WTC11 (cell line): ENCODE results near the gene ABCC4. TPM values are rescaled to one million over a fixed set of nuclear protein-coding genes. Genes with fewer than 3 reads are reported as not detected.

Experiments used
- ATAC-seq: fragments of 200-7000 bp; cut with Tn5 transposase; 2 replicates; pipeline ENCODE4 v1.10.0; 2021; ENCODE audit warnings: mild to moderate bottlenecking, moderate library complexity
- CTCF ChIA-PET: fragments of 300-600 bp; sonication (Branson Sonifier 250); formaldehyde crosslinking; loops from one replicate; lab custom pipeline; 2021; ENCODE audit warnings: antibody characterized with exemption; lab: Charles Lee
- POLR2A ChIA-PET: fragments of 350-600 bp; sonication (Branson Sonifier 250); formaldehyde crosslinking; loops from one replicate; lab custom pipeline; 2021; ENCODE audit warnings: antibody characterized with exemption; lab: Charles Lee
- DNase-seq: peaks from one replicate; pipeline ENCODE4 v3.0.0; 2021; ENCODE audit warnings: low spot score
- H3K27ac Mint-ChIP-seq: 2 replicates; pipeline ENCODE4 v1.8.0; 2021; ENCODE audit warnings: mixed read lengths
- H3K27me3 Mint-ChIP-seq: 2 replicates; pipeline ENCODE4 v1.8.0; 2021; ENCODE audit warnings: low read depth, mild to moderate bottlenecking, moderate library complexity, mixed read lengths
- H3K36me3 Mint-ChIP-seq: 2 replicates; pipeline ENCODE4 v1.8.0; 2021; ENCODE audit warnings: mixed read lengths
- H3K4me1 Mint-ChIP-seq: 2 replicates; pipeline ENCODE4 v1.8.0; 2022; ENCODE audit warnings: mixed read lengths
- H3K4me3 Mint-ChIP-seq: 2 replicates; pipeline ENCODE4 v1.8.0; 2021; ENCODE audit warnings: mild to moderate bottlenecking, moderate library complexity, mixed read lengths
- H3K9me3 Mint-ChIP-seq: 2 replicates; pipeline ENCODE4 v1.8.0; 2021; ENCODE audit warnings: mixed read lengths
- CBFB ChIP-seq: sonication (generic); formaldehyde crosslinking; IDR thresholded peaks from 2 replicates; pipeline ENCODE4 v1.8.1; 2022; ENCODE audit warnings: mild to moderate bottlenecking, low read depth, missing genetic modification reagents
- CREB1 ChIP-seq: sonication (generic); formaldehyde crosslinking; IDR thresholded peaks from 2 replicates; pipeline ENCODE4 v1.8.0; 2023; ENCODE audit warnings: mild to moderate bottlenecking, missing genetic modification reagents
- CREM ChIP-seq: sonication (generic); formaldehyde crosslinking; IDR thresholded peaks from 2 replicates; pipeline ENCODE4 v1.8.1; 2022; ENCODE audit warnings: mild to moderate bottlenecking, missing genetic modification reagents, moderate library complexity
- CTCF ChIP-seq: fragments of 200-600 bp; IDR thresholded peaks from 2 replicates; pipeline ENCODE4 v1.8.0; 2022; ENCODE audit warnings: antibody characterized with exemption
- ELF4 ChIP-seq: sonication (generic); formaldehyde crosslinking; IDR thresholded peaks from 2 replicates; pipeline ENCODE4 v1.8.1; 2022; ENCODE audit warnings: low read depth, mild to moderate bottlenecking, moderate library complexity, missing genetic modification reagents
- ERG ChIP-seq: fragments of 250-450 bp; sonication (Bioruptor Pico); IDR thresholded peaks from 2 replicates; pipeline ENCODE4 v1.8.0; 2021; ENCODE audit warnings: mild to moderate bottlenecking
- FOXP4 ChIP-seq: sonication (generic); formaldehyde crosslinking; IDR thresholded peaks from 2 replicates; pipeline ENCODE4 v1.8.0; 2022; ENCODE audit warnings: mild to moderate bottlenecking, missing genetic modification reagents
- GABPB1 ChIP-seq: sonication (generic); formaldehyde crosslinking; IDR thresholded peaks from 2 replicates; pipeline ENCODE4 v1.8.1; 2023; ENCODE audit warnings: mild to moderate bottlenecking, missing genetic modification reagents
- IRF1 ChIP-seq: sonication (generic); formaldehyde crosslinking; IDR thresholded peaks from 2 replicates; pipeline ENCODE4 v1.8.0; 2023; ENCODE audit warnings: missing genetic modification reagents
- JUN ChIP-seq: sonication (generic); formaldehyde crosslinking; IDR thresholded peaks from 2 replicates; pipeline ENCODE4 v1.8.0; 2023; ENCODE audit warnings: mild to moderate bottlenecking, missing genetic modification reagents
- MAX ChIP-seq: sonication (generic); formaldehyde crosslinking; IDR thresholded peaks from 2 replicates; pipeline ENCODE4 v1.8.0; 2022; ENCODE audit warnings: mild to moderate bottlenecking, missing genetic modification reagents
- MXD4 ChIP-seq: fragments of 250-450 bp; sonication (Bioruptor Pico); IDR thresholded peaks from 2 replicates; pipeline ENCODE4 v1.8.0; 2021; ENCODE audit warnings: mild to moderate bottlenecking, moderate library complexity, borderline replicate concordance
- SOX15 ChIP-seq: fragments of 250-450 bp; sonication (Bioruptor Pico); IDR thresholded peaks from 2 replicates; pipeline ENCODE4 v1.9.0; 2021; ENCODE audit warnings: mild to moderate bottlenecking
- USF1 ChIP-seq: sonication (generic); formaldehyde crosslinking; IDR thresholded peaks from 2 replicates; pipeline ENCODE4 v1.8.0; 2022; ENCODE audit warnings: mild to moderate bottlenecking, missing genetic modification reagents
- ZBTB21 ChIP-seq: sonication (generic); formaldehyde crosslinking; IDR thresholded peaks from 2 replicates; pipeline ENCODE4 v1.8.1; 2023; ENCODE audit warnings: mild to moderate bottlenecking, missing genetic modification reagents, borderline replicate concordance
- ZNF121 ChIP-seq: sonication (generic); formaldehyde crosslinking; IDR thresholded peaks from 2 replicates; pipeline ENCODE4 v1.8.0; 2023; ENCODE audit warnings: missing genetic modification reagents
- ZNF263 ChIP-seq: sonication (generic); formaldehyde crosslinking; IDR thresholded peaks from 2 replicates; pipeline ENCODE4 v1.8.1; 2022; ENCODE audit warnings: low read depth, mild to moderate bottlenecking, moderate library complexity, missing genetic modification reagents
- ZNF281 ChIP-seq: sonication (generic); formaldehyde crosslinking; IDR thresholded peaks from 2 replicates; pipeline ENCODE4 v1.8.0; 2023; ENCODE audit warnings: mild to moderate bottlenecking, missing genetic modification reagents
- ZNF532 ChIP-seq: fragments of 250-450 bp; sonication (Bioruptor Pico); IDR thresholded peaks from 2 replicates; pipeline ENCODE4 v1.9.0; 2021; ENCODE audit warnings: mild to moderate bottlenecking, borderline replicate concordance
- total RNA-seq: library from RNA; stranded (reverse); gene quantifications from 3 replicates; pipeline ENCODE4 v1.2.3, GENCODE V29; 2021

Gene ABCC4
- total RNA-seq, 1 experiment from 2014 or later, result 7.2 TPM

- no peak overlapping the region for H3K27ac Mint-ChIP-seq
- H3K9me3 Mint-ChIP-seq, result peaks cover 4% of the 10 kb centered on the region; the same call in 1 of the 2 replicates
- H3K4me1 Mint-ChIP-seq, result 0 out of 2 replicates have a peak, but pooled peaks cover 8% of the 10 kb centered on the region
- TF ChIP-seq GABPB1 (no peak), FOXP4 (no peak), IRF1 (CRISPR knock-in tag) (no peak), MAX (CRISPR knock-in tag) (no peak), ZNF532 (CRISPR knock-in tag) (no peak), MXD4 (CRISPR knock-in tag) (no peak), CREB1 (CRISPR knock-in tag) (no peak), ZBTB21 (CRISPR knock-in tag) (no peak), ZNF121 (CRISPR knock-in tag) (no peak), USF1 (no peak), JUN (no peak), CTCF (no peak), ERG (no peak), CBFB (CRISPR knock-in tag) (no peak), ZNF281 (CRISPR knock-in tag) (no peak), ELF4 (no peak), SOX15 (no peak), ZNF263 (CRISPR knock-in tag) (no peak), CREM (no peak)
- TF ChIP-seq, all 79 proteins: peak for 0
- DNase-seq (no peak), ATAC-seq (no peak)
- Mint-ChIP-seq H3K4me3 (no peak overlapping the region), H3K36me3 (no peaks in the 10 kb centered on the region), H3K27me3 (no peaks in the 10 kb centered on the region)
- CTCF ChIA-PET, result interaction anchor here (0.6 to 0.9 kb wide), 2 partner anchors 107 to 172 kb away, joined by 3 read pairs; no protein-coding TSS in a partner anchor
- POLR2A ChIA-PET, result no interaction called here
Observed at GRCh38 chr13:95140502-95140901, 160.7 kb downstream of the ABCC4 start.
